ENCODE measurements around the gene DYNC2I2. TPM values are rescaled to one million over a fixed set of nuclear protein-coding genes. Genes with fewer than 3 reads are reported as not detected.
"Not testable (repeated sequence)": the region's sequence is repeated elsewhere in the genome, so short reads cannot be mapped to it uniquely, and the experiment has no call there.

Gene DYNC2I2
- 437 and 467 TPM in 2 replicates for total RNA-seq (2014; rRNA removed; shearing (Covaris generic))

DNA sequence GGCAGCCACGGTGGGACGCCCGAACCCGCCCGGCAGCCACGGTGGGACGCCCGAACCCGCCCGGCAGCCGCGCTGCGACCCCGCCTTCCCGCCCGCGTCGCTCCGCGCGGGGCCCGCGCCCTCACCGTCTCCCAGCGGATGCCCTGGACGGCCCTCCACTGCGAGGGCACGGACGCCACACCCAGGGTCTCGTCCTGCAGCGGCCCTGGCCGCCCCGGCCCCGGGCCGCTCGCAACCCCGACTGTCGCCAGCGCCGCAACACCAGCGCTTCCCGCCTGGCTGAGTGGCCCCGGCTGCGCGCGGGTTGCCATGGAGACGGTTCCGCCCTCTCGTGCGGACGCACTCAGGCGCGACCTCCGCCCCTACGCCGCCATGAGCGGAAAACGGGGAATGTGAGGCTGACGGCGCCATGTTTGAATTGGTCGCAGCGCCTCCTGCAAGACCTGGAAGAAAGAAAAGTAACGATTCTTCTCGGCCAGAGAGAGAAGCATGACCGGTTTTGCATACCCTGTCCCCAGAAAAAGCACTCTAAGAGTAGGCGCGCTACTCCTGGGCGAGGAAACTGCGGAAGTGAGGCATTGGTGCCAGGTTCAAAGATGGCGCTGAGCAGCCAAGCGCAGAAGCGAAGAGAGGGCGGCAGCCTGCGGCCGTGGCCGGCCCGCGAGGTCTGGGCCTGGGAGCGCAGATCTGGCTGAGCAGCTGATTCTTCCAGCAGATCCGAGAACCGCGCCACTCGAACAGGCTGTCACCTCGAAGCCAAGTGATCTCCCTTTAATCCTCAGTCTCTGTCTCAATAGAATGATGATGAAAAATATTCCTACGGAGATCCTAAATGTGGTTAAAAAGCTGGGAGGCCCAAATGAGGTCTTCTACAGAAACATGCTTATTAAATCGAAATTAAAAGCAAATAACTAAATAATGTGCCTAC lies at the start of gene DYNC2I2:
DYNC2I2 (minus strand) TSS at position 432 of the 928 bp plus-strand sequence; CDS start at position 311, 121 bp downstream.
- peak; percentile 94 for DNase-seq (ENCODE audit: low spot score)

DNA sequence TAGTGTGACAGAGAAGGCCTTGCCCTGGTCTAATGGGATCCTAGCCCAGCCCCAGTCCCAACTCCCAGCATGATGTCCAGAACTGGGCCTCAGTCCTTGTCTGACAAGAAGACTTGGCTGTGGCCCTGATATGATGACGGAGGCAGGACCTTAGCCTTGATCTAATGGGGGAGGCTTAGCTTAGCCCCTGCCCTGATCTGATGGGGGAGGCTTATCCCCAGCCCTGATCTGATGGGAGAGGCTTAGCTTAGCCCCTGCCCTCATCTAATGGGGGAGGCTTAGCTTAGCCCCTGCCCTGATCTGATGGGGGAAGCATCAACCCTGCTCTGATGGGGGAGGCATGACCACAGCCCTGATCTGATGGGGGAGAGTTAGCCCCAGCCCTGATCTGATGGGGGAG lies 49.4 kb upstream of the DYNC2I2 start:
- DNase-seq (ENCODE audit: low spot score): no peak

DNA sequence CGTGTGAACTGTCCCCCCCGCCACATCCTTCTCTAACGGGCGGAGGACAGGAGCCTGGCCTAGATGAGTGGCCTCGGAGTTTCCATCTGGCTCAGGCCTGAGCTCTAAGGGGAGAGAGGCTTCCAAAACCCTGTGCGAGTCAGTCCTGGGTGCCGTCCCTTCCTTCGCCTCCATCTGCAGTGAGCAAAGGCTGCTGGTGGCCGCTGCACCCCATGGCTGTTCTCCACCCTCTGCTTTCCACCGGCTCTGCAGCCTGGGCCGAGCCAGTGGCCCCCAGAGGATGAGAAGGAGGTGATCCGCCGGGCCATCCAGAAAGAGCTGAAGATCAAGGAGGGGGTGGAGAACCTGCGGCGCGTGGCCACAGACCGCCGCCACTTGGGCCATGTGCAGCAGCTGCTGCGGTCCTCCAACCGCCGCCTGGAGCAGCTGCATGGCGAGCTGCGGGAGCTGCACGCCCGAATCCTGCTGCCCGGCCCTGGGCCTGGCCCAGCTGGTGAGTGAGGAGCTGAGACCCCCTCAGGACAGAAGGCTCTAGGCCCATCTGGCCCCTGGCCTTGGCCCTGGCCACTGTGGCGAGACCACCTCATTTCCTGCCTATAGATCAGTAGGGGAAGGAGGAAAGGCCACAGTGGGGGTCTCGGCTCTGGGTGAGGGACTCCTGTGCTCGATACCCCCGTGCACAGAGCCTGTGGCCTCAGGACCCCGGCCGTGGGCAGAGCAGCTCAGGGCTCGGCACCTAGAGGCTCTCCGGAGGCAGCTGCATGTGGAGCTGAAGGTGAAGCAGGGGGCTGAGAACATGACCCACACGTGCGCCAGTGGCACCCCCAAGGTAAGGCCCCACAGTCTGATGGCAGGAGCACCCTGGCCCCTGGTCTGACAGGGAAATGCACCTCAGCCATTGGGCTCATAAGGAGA lies 48.7 kb upstream of the DYNC2I2 start:
- no peak for DNase-seq (ENCODE audit: low spot score)

GRCh38 chr9:128704356-128704670 lies 47.7 kb upstream of the DYNC2I2 start:
- no peak for DNase-seq (ENCODE audit: low spot score)

GRCh38 chr9:128703616-128704355 lies 47.1 kb upstream of the DYNC2I2 start:
- peak; percentile 39 for DNase-seq (ENCODE audit: low spot score)

- no peak for DNase-seq (ENCODE audit: low spot score)
These were observed 46.4 kb upstream of the DYNC2I2 start for GRCh38 chr9:128702949-128703615.

DNA sequence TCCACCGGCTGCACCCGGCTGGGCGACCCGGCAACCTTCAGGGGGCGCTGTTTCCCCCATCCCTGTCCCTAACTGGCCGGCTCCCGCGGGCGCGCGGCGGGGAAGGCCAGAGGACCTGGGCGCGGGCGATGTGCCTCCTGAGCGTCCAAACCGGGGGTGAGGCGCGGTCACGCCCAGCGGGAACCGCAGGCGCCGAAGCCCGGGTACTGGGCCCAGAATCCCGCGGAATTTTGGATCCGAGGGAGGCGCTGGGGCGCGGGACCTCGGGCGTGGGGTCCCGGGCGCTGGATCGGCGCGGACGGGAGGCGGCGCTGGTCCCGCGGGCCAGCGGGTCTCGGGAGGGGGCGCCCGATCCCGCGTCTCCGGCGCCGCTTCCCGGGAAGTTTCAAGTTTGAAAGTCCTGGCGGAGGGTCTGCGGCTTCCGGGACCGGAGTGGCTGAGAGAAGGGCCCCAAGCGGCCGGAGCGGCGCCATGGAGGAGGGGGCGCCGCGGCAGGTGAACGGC lies 45.9 kb upstream of the DYNC2I2 start, which contains the start of gene PKN3:
PKN3 (plus strand) TSS at position 59 of the 504 bp plus-strand sequence; CDS start at position 472, 413 bp downstream.
- peak; percentile 88 for DNase-seq (ENCODE audit: low spot score)

GRCh38 chr9:128701227-128701854 lies 44.7 kb upstream of the DYNC2I2 start:
- DNase-seq (ENCODE audit: low spot score): no peak

GRCh38 chr9:128699096-128699795 lies 42.6 kb upstream of the DYNC2I2 start:
- DNase-seq (ENCODE audit: low spot score): not testable (repeated sequence)

DNA sequence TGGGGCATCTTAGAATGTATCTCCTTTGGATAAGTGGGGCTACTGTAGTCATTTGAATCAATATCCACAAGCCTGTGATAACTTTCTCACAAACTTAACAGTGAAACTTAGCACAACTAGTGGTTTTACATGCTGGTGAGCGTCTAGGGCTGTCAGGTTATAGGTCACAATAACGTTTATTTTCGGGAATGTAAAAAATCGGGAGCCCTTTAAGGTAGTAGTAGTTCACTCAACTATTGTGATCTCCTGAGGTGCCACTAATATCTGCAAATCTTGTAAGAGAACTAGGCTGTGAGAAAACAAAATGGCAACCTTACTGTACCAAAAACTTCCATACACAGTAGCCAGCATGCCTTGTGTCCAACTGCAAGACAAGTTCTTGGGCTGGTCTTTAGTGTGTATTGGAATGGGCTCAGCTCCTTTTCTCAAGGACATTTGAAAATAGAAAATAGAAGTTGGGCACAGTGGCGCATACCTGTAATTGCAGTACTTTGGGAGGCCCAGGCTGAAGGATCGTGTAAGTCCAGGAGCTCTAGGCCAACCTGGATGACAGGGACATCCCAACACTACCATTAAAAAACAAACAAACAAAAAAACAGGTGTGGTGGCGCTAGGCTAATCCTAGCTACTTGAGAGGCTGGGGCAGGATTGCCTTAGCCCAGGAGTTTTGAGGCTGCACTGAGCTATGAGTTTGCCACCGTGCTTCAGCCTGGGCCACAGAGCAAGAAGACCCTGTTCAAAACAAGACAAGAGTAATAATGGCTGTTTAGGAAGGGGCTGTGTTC lies 40.5 kb upstream of the DYNC2I2 start:
- no peak for DNase-seq (ENCODE audit: low spot score)

GRCh38 chr9:128694344-128694743 lies 37.7 kb upstream of the DYNC2I2 start:
- no peak for DNase-seq (ENCODE audit: low spot score)

- not testable (repeated sequence) for DNase-seq (ENCODE audit: low spot score)
These were observed 37.1 kb upstream of the DYNC2I2 start for GRCh38 chr9:128693738-128694137.

GRCh38 chr9:128690684-128691034 lies 34.0 kb upstream of the DYNC2I2 start:
- DNase-seq (ENCODE audit: low spot score): no peak

- DNase-seq (ENCODE audit: low spot score): peak; percentile 19
These were observed 33.4 kb upstream of the DYNC2I2 start for GRCh38 chr9:128689820-128690683.

DNA sequence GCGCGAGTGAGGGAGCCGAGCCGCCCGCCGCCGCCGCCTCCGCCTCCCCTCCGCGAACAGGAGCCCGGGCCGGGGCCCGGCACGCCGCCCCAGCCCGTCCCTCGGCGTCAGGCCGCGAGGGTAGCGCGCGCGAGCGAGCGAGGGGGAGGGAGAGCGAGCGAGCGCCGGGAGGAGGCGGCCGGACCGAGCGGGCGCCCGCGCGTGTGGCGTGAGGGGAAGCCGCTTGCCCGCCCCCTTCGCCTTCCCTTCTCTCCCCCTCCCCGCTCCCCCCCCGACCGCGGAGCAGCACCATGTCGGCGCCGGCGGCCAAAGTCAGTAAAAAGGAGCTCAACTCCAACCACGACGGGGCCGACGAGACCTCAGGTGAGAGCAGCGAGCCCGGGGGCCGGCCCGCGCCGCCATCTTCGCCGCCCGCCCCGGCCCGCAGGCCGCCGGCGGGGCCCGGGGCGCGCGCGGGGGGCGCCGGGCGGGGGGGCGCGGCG lies 32.7 kb upstream of the DYNC2I2 start:
- no peak for DNase-seq (ENCODE audit: low spot score)

DNA sequence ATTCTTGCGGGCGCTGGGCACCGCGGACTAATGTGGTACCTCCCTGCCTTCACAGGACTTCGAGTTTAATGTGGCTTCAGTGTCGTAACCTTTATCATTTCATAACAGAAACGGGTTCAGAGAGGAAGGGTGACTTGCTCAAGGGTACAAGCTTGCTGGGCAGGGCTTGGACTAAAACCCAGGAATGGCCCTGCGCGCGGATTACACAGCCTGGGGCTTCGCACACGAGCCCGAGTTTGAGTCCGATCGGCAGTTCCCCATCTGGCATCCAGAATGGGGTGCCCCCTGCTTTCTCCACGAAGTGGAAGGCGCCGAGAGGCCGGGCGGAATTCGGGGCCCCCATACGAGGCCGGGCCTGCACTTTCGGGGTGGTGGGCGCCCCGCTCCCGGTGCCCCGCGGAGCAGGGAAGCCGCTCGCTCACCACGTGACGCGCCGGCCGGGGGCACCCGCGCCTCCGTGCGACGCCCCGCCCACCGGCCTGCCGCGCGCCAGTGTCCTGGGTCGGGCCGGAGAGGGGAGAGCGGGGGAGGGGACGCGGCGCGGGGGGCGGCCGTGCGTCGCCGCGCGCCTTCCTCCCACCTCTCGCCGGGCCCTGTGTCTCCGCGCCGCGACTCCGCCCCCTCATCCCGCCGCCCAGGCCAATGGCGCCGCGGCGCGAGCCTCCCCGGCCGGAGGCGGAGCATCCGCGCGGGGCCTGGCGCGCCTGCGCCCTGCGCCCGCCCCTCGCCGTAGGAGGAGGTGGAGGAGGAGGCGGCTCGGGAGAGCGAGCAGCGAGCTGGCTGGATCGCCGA lies 32.0 kb upstream of the DYNC2I2 start, which contains the start of gene SET:
SET (plus strand) TSS at position 722 of the 792 bp plus-strand sequence. CDS start 361 bp downstream, outside the sequence.
- DNase-seq (ENCODE audit: low spot score): peak; percentile 91

- DNase-seq (ENCODE audit: low spot score): no peak
These were observed 30.8 kb upstream of the DYNC2I2 start for GRCh38 chr9:128687453-128687852.

All from HT-29 (cell line).